B cell (primary cell): ENCODE measurements around the gene NGEF. TPM values are rescaled to one million over a fixed set of nuclear protein-coding genes. Genes with fewer than 3 reads are reported as not detected.

Source experiments
- ATAC-seq: fragments of 200-7000 bp; cut with Tn5 transposase; one replicate; pipeline ENCODE4 v1.10.0; 2021; ENCODE audit warnings: low read depth, mild to moderate bottlenecking, moderate number of reproducible peaks, moderate library complexity
- CTCF ChIA-PET: fragments of 350-600 bp; sonication (Branson Sonifier 250); formaldehyde crosslinking; loops from one replicate; lab custom pipeline; 2021; ENCODE audit warnings: antibody characterized with exemption, inconsistent platforms; lab: Charles Lee
- POLR2A ChIA-PET: fragments of 350-600 bp; sonication (Branson Sonifier 250); formaldehyde crosslinking; loops from one replicate; lab custom pipeline; 2021; ENCODE audit warnings: antibody characterized with exemption; lab: Charles Lee
- DNase-seq: peaks from one replicate; pipeline ENCODE4 v3.0.0; 2013
- H2AFZ ChIP-seq: 2 replicates; pipeline ENCODE4 v1.6.1; 2012; ENCODE audit warnings: mild to moderate bottlenecking, low read depth, low read length; ENCODE audit not compliant: insufficient read depth, poor library complexity, severe bottlenecking
- H3K27ac ChIP-seq, 2 donors: 1 replicate in 1 of 2; 2 replicates in 1 of 2; pipeline ENCODE4 v1.5.1; 2012 to 2013; ENCODE audit warnings: low read length in 2 of 2, mild to moderate bottlenecking in 2 of 2, moderate library complexity in 1 of 2
- H3K27me3 ChIP-seq, 4 experiments: fragments of 200-600 bp in 1 of 4; sonication (generic) in 1 of 4; replicated peaks in 1 of 4; 1 replicate in 2 of 4; 2 replicates in 2 of 4; pipeline versions ENCODE4 v1.6.1 to v1.7.0; 2013 to 2016; ENCODE audit warnings: low read length in 3 of 4, mild to moderate bottlenecking in 2 of 4, mixed read lengths in 1 of 4, moderate library complexity in 1 of 4; ENCODE audit not compliant: insufficient read depth in 4 of 4, control insufficient read depth in 3 of 4; ENCODE audit errors: control extremely low read depth in 1 of 4
- H3K36me3 ChIP-seq, 2 experiments: replicated peaks in 1 of 2; 1 replicate in 1 of 2; 2 replicates in 1 of 2; pipeline versions ENCODE4 v1.6.1 to v1.7.1; 2013; ENCODE audit warnings: low read length in 1 of 2; ENCODE audit not compliant: insufficient read depth in 2 of 2, control insufficient read depth in 1 of 2; ENCODE audit errors: control extremely low read depth in 1 of 2, extremely low read depth in 1 of 2
- H3K4me1 ChIP-seq, 2 donors: fragments of 200-600 bp in 1 of 2; sonication (generic) in 1 of 2; 1 replicate in 1 of 2; 2 replicates in 1 of 2; pipeline versions ENCODE4 v1.5.1 to v1.6.1; 2013 to 2017; ENCODE audit warnings: low read length in 2 of 2; ENCODE audit not compliant: control insufficient read depth in 2 of 2, insufficient read depth in 2 of 2
- H3K4me2 ChIP-seq: replicated peaks from 2 replicates; pipeline ENCODE3; 2012; ENCODE audit warnings: mild to moderate bottlenecking, low read depth, low read length; ENCODE audit not compliant: poor library complexity, severe bottlenecking
- H3K4me3 ChIP-seq, 5 experiments: fragments of 200-600 bp in 1 of 5; sonication (generic) in 1 of 5; 1 replicate in 3 of 5; 2 replicates in 2 of 5; pipeline versions ENCODE4 v1.5.1 to v1.7.0; 2011 to 2016; ENCODE audit warnings: low read length in 4 of 5, mild to moderate bottlenecking in 4 of 5, low read depth in 2 of 5, control low read depth in 1 of 5, moderate library complexity in 1 of 5; ENCODE audit not compliant: insufficient read depth in 1 of 5; ENCODE audit errors: control extremely low read depth in 1 of 5, extremely low read depth in 1 of 5
- H3K79me2 ChIP-seq: fragments of 200-600 bp; sonication (generic); one replicate; pipeline ENCODE4 v1.6.0; 2016; ENCODE audit warnings: low read length; ENCODE audit not compliant: control insufficient read depth, insufficient read depth
- H3K9ac ChIP-seq: fragments of 200-600 bp; sonication (generic); 2 replicates; pipeline ENCODE4 v1.6.1; 2017; ENCODE audit warnings: mild to moderate bottlenecking, low read length, moderate library complexity
- H3K9me3 ChIP-seq, 3 donors: one replicate each; pipeline versions ENCODE4 v1.6.1 to v1.7.1; 2013; ENCODE audit warnings: low read length in 2 of 3; ENCODE audit not compliant: control insufficient read depth in 2 of 3, insufficient read depth in 1 of 3; ENCODE audit errors: control extremely low read depth in 1 of 3
- H4K20me1 ChIP-seq: 2 replicates; pipeline ENCODE4 v1.6.0; 2012; ENCODE audit warnings: mild to moderate bottlenecking, low read length; ENCODE audit not compliant: insufficient read depth, control insufficient read depth, poor library complexity, severe bottlenecking
- H3K27ac Mint-ChIP-seq: one replicate; pipeline ENCODE4 v1.8.0; 2021; ENCODE audit warnings: mixed read lengths
- H3K27me3 Mint-ChIP-seq: one replicate; pipeline ENCODE4 v1.8.0; 2021; ENCODE audit warnings: mixed read lengths
- H3K4me1 Mint-ChIP-seq: one replicate; pipeline ENCODE4 v1.8.0; 2021; ENCODE audit warnings: mixed read lengths
- H3K4me3 Mint-ChIP-seq: one replicate; pipeline ENCODE4 v1.8.0; 2021; ENCODE audit warnings: mixed read lengths
- H3K9me3 Mint-ChIP-seq: one replicate; pipeline ENCODE4 v1.8.0; 2022; ENCODE audit warnings: mixed read lengths; ENCODE audit not compliant: insufficient read depth
- EZH2 ChIP-seq: IDR thresholded peaks from 2 replicates; pipeline ENCODE4 v1.6.1; 2012; ENCODE audit warnings: borderline replicate concordance, low read depth, mild to moderate bottlenecking, moderate library complexity, low read length; ENCODE audit not compliant: insufficient read depth, poor library complexity, severe bottlenecking
- WGBS: methylation state at CpG from one replicate; pipeline ENCODE4 v1.1.5; 2013; ENCODE audit warnings: missing lambda C conversion rate; ENCODE audit not compliant: insufficient coverage; 5-methylcytosine and 5-hydroxymethylcytosine counted together
- intact Hi-C: fragments of 100-400 bp; cut with micrococcal nuclease; formaldehyde crosslinking; loops from one replicate; pipeline ENCODE4 v1.10.0; 2022
- polyA plus RNA-seq: library from polyadenylated mRNA; depleted of rRNA; stranded (reverse); fragments of >200 nt; gene quantifications from 2 replicates; pipeline ENCODE4 v1.2.3, GENCODE V29; 2012
- total RNA-seq, 2 donors: library from RNA; stranded (reverse); fragments of 120-200 nt in 1 of 2; gene quantifications; 1 replicate in 1 of 2; 2 replicates in 1 of 2; pipeline versions ENCODE4 v1.2.3 to v1.2.4, GENCODE V29; 2013 to 2022
- TF ChIP-seq, protein P1 (sequence below): fragments of 200-600 bp; IDR thresholded peaks from one replicate; pipeline ENCODE4 v1.8.0; 2022; ENCODE audit warnings: antibody characterized with exemption, mild to moderate bottlenecking

NGEF gene
- total and polyA plus RNA-seq, 2 donors (not counting 1 experiment from before 2014, with no cell fraction given) = not detected

- Mint-ChIP-seq H3K27ac (no peak overlapping the region), H3K4me1 (no peaks in the 10 kb centered on the region), H3K27me3 (peaks cover 16% of the 10 kb centered on the region), H3K4me3 (no peak overlapping the region), H3K9me3 (no peaks in the 10 kb centered on the region)
- CTCF ChIA-PET = interaction anchor here (0.9 to 3.7 kb wide), 3 partner anchors 9 to 192 kb away, joined by 3 to 14 read pairs (median 4); no protein-coding TSS in a partner anchor
- TF ChIP-seq EZH2 = no peak
- TF ChIP-seq, protein P1, sequence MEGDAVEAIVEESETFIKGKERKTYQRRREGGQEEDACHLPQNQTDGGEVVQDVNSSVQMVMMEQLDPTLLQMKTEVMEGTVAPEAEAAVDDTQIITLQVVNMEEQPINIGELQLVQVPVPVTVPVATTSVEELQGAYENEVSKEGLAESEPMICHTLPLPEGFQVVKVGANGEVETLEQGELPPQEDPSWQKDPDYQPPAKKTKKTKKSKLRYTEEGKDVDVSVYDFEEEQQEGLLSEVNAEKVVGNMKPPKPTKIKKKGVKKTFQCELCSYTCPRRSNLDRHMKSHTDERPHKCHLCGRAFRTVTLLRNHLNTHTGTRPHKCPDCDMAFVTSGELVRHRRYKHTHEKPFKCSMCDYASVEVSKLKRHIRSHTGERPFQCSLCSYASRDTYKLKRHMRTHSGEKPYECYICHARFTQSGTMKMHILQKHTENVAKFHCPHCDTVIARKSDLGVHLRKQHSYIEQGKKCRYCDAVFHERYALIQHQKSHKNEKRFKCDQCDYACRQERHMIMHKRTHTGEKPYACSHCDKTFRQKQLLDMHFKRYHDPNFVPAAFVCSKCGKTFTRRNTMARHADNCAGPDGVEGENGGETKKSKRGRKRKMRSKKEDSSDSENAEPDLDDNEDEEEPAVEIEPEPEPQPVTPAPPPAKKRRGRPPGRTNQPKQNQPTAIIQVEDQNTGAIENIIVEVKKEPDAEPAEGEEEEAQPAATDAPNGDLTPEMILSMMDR = no peak
- no peak overlapping the region for H2AFZ ChIP-seq
- H3K36me3 ChIP-seq = no peaks in the 10 kb centered on the region
- no peaks in the 10 kb centered on the region for H4K20me1 ChIP-seq
- no peak overlapping the region for H3K27ac ChIP-seq
- no peak for DNase-seq
- no peak overlapping the region for H3K4me2 ChIP-seq
- no peaks in the 10 kb centered on the region for H3K79me2 ChIP-seq
- intact Hi-C loops = no loop called here
- no peaks in the 10 kb centered on the region for H3K4me1 ChIP-seq
- no peak overlapping the region for H3K4me3 ChIP-seq
- POLR2A ChIA-PET = no interaction called here
- no peak overlapping the region for H3K9ac ChIP-seq
- no peak for ATAC-seq
- no peaks in the 10 kb centered on the region for H3K9me3 ChIP-seq
- peaks cover 0 to 4% (median 0%) of the 10 kb centered on the region in 4 experiments for H3K27me3 ChIP-seq
- 95% methylated on average over 7 of the region's 9 CpGs for WGBS
Observed at GRCh38 chr2:233044974-233045605, 32.0 kb upstream of the NGEF start.

DNA sequence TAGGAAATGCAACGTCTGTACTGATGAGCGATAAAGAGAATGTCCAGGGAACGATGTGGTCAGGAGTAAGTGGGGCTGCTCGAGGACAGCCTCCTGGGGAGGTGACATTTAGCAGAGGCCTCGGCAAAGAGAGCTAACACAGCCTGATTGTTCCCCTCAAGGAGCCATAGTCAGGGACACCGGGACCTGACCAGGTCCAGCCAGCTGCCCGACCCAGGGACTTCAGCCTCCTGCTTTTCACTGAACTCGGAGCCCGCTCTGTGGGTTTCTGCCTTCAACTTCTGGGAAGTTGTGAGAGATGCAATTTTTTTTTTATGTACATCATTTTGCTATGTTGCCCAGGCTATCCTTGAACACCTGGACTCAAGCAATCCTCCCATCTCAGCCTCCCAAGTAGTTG is 29.5 kb upstream of the NGEF start:
- CTCF ChIA-PET = interaction anchor here (3.7 kb wide), 1 partner anchor 12 kb away, joined by 14 read pairs; no protein-coding TSS in a partner anchor

More for the DNA sequence above, 29.5 kb upstream of the NGEF start:
- H3K4me1 ChIP-seq = no peaks in the 10 kb centered on the region
- no peak for DNase-seq
- no peak for TF ChIP-seq EZH2
- no peak overlapping the region for H3K4me3 ChIP-seq
- no peak overlapping the region for H3K27ac ChIP-seq
- no peaks in the 10 kb centered on the region for H3K4me1 Mint-ChIP-seq
- intact Hi-C loops = no loop called here
- POLR2A ChIA-PET = interaction anchor here (1.2 kb wide), 1 partner anchor 182 kb away, joined by 4 read pairs; no protein-coding TSS in a partner anchor
- peaks cover 0 to 4% (median 0%) of the 10 kb centered on the region in 4 experiments for H3K27me3 ChIP-seq
- 85% methylated on average over 7 of the region's 9 CpGs for WGBS
- H3K9me3 Mint-ChIP-seq = no peaks in the 10 kb centered on the region
- H3K4me2 ChIP-seq = no peak overlapping the region
- H3K9ac ChIP-seq = no peak overlapping the region
- H3K79me2 ChIP-seq = no peaks in the 10 kb centered on the region
- H3K9me3 ChIP-seq = no peaks in the 10 kb centered on the region
- H3K4me3 Mint-ChIP-seq = no peak overlapping the region
- ATAC-seq = no peak
- peaks cover 17% of the 10 kb centered on the region for H3K27me3 Mint-ChIP-seq
- H3K27ac Mint-ChIP-seq = no peak overlapping the region
- H4K20me1 ChIP-seq = no peaks in the 10 kb centered on the region
- no peak overlapping the region for H2AFZ ChIP-seq
- H3K36me3 ChIP-seq = no peaks in the 10 kb centered on the region
